ENCODE results near the gene TM2D1. TPM values are rescaled to one million over a fixed set of nuclear protein-coding genes. Genes with fewer than 3 reads are reported as not detected.
A peak's percentile ranks its signal among the peaks of the same experiment; 100 is the strongest.
"Not testable (repeated sequence)": the region's sequence is repeated elsewhere in the genome, so short reads cannot be mapped to it uniquely, and the experiment has no call there.

TM2D1 gene
- polyA plus RNA-seq, 2 of the 4 experiments (the other 2 are of a cell fraction), result 32.4 to 54.2 TPM

DNA sequence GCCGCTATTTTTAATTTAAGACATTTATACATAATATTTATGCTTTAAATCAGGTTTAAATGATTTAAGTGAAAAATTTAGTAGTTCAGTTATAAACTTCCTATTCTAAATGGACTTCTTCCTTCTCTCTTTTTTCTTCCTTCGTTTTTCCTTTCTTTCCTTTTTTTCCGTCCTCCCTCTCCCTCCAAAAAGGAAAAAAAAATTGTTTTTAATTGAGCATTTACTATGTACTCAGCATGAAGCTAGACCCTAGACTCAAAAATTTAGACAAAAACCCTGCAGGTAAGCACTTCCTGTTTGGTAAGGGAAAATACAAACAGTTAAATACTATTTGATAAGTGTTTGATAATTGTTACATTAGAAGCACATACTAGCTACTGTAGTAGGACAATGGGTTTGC lies 2.6 kb upstream of the TM2D1 start (continued):
- no peak for TF ChIP-seq USF2 (IDR thresholded peaks at IDR 0.05)

GRCh38 chr1:61724506-61724812 lies 482 bp downstream of the TM2D1 start:
- no peak for FAIRE-seq
- CTCF ChIA-PET, result no interaction called here
- DNase-seq (ENCODE audit: low read depth in 1 of 2, low spot score in 1 of 2), result no peak
- peak overlapping the region; percentile 90 to 91 for H3K27ac ChIP-seq
- no peaks in the 10 kb centered on the region for H3K9me3 ChIP-seq
- H3K4me2 ChIP-seq, result peak overlapping the region; percentile 91
- H3K4me3 ChIP-seq, result peak overlapping the region; percentile 95
- ATAC-seq, result peak in 1 of 2 experiments; percentile 5; a peak in 2 of 6 replicates
- peaks cover 13% of the 10 kb centered on the region; the same call in 1 of the 3 replicates for H3K4me1 ChIP-seq
- POLR2A ChIA-PET, result no interaction called here
- TF ChIP-seq NPAS2 (CRISPR knock-in tag; IDR thresholded peaks at IDR 0.05; ENCODE audit: borderline replicate concordance) (no peak), RFX5 (IDR thresholded peaks at IDR 0.05) (no peak), EHF (CRISPR knock-in tag; IDR thresholded peaks at IDR 0.05) (no peak), EP300 (IDR thresholded peaks at IDR 0.05) (no peak), POLR2A (IDR thresholded peaks at IDR 0.05; ENCODE audit: low read length) (no peak), ATOH8 (CRISPR knock-in tag; IDR thresholded peaks at IDR 0.05; ENCODE audit: low read depth) (no peak), FOSL2 (IDR thresholded peaks at IDR 0.05) (no peak), FOSL2 (CRISPR knock-in tag; IDR thresholded peaks at IDR 0.05) (no peak), MYC (IDR thresholded peaks at IDR 0.05; ENCODE audit: borderline replicate concordance, low read length) (no peak), KDM5A (IDR thresholded peaks at IDR 0.05) (no peak), ZC3H11A (IDR thresholded peaks at IDR 0.05) (no peak), CBX2 (IDR thresholded peaks at IDR 0.05; ENCODE audit: borderline replicate concordance, low read depth) (no peak), ZSCAN20 (CRISPR knock-in tag; IDR thresholded peaks at IDR 0.05) (no peak), CHD2 (IDR thresholded peaks at IDR 0.05; ENCODE audit: low read length, partially characterized antibody) (no peak), MAZ (IDR thresholded peaks at IDR 0.05; ENCODE audit: borderline replicate concordance, low read depth, low read length) (no peak), BHLHE40 (IDR thresholded peaks at IDR 0.05; ENCODE audit: low read depth, low read length) (no peak), HDAC2 (IDR thresholded peaks at IDR 0.05) (no peak), NFE2L2 (conservative IDR thresholded peaks at IDR 0.05; ENCODE audit: low read length) (no peak)
- TF ChIP-seq, protein P1, sequence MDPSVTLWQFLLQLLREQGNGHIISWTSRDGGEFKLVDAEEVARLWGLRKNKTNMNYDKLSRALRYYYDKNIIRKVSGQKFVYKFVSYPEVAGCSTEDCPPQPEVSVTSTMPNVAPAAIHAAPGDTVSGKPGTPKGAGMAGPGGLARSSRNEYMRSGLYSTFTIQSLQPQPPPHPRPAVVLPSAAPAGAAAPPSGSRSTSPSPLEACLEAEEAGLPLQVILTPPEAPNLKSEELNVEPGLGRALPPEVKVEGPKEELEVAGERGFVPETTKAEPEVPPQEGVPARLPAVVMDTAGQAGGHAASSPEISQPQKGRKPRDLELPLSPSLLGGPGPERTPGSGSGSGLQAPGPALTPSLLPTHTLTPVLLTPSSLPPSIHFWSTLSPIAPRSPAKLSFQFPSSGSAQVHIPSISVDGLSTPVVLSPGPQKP (IDR thresholded peaks at IDR 0.05; ENCODE audit: low read depth, low read length), result no peak
- WGBS (ENCODE audit: missing lambda C conversion rate), result 1% methylated on average over 3 of the region's 3 CpGs

DNA sequence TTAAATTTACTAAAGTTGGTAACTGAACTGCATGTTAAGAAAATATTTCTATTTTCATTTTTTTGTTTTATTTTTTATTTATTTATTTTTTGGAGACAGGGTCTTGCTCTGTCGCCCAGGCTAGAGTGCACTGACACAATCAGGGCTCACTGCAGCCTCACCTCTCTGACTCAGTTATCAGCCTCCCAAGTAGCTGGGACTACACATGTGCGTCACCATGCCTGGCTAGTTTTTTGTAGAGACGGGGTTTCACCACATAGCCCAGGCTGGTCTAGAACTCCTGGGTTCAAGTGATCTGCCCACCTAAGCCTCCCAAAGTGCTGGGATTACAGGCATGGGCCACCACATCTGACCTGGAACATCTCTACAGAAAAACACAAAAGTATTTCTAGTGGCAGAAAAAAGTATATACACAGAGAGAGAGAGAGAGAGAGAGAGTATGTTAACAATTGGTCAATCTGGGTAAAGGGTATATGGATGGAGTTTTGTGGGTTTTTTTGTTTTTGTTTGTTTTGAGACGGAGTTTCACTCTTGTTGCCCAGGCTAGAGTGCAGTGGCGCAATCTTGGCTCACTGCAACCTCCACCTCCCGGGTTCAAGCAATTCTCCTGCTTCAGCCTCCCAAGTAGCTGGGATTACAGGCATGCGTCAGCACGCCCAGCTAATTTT lies 5.8 kb downstream of the TM2D1 start:
- H3K27ac ChIP-seq; CTCF ChIA-PET; H3K4me2 ChIP-seq; H3K4me3 ChIP-seq; H3K4me1 ChIP-seq; DNase-seq (ENCODE audit: low read depth in 1 of 2, low spot score in 1 of 2); POLR2A ChIA-PET; ATAC-seq; H3K9me3 ChIP-seq; FAIRE-seq: not testable (repeated sequence)
- WGBS (ENCODE audit: missing lambda C conversion rate), result 78% methylated on average over 7 of the region's 8 CpGs

- Histone ChIP-seq H3K4me1 (peaks cover 7% of the 10 kb centered on the region; the same call in 2 of the 3 replicates), H3K4me3 (no peak overlapping the region), H3K4me2 (no peak overlapping the region), H3K9me3 (no peaks in the 10 kb centered on the region), H3K27ac (no peak overlapping the region)
- FAIRE-seq (no peak), DNase-seq (ENCODE audit: low read depth in 1 of 2, low spot score in 1 of 2) (no peak), ATAC-seq (no peak)
- ChIA-PET POLR2A (no interaction called here), CTCF (interaction anchor here (0.7 kb wide), 1 partner anchor 733 kb away, joined by 4 read pairs; no protein-coding TSS in a partner anchor)
- TF ChIP-seq JUNB (IDR thresholded peaks at IDR 0.05), result no peak
Observed at GRCh38 chr1:61711969-61712368, 13.0 kb downstream of the TM2D1 start.

All from A549 (cell line).